GM18858 (cell line): Measurements from ENCODE around the gene MS4A10.

ENCODE experiments used
- ATAC-seq: cut with Tn5 transposase; IDR thresholded peaks from one replicate; pipeline ENCODE4 v1.9.1; 2021; ENCODE audit not compliant: unreplicated experiment

MS4A10 gene

DNA sequence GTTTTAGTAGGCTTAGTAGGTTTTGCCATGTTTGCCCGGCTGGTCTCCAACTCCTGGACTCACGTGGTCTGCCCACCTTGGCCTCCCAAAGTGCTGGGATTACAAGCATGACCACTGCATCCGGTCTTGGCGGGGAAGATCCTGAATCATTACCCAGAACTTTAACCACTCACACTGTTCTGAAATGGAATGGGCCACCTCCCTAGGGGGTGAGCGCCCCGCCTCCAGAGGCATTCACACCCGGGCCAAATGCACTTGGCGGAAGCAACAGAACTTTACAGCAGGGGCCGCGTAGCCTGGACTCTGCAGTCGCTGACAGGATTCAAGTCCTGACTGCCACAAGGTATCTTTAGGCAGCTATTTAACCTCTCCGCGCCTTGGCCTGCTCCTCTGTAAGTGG, 62.1 kb downstream of the MS4A10 start:
- ATAC-seq: no peak

DNA sequence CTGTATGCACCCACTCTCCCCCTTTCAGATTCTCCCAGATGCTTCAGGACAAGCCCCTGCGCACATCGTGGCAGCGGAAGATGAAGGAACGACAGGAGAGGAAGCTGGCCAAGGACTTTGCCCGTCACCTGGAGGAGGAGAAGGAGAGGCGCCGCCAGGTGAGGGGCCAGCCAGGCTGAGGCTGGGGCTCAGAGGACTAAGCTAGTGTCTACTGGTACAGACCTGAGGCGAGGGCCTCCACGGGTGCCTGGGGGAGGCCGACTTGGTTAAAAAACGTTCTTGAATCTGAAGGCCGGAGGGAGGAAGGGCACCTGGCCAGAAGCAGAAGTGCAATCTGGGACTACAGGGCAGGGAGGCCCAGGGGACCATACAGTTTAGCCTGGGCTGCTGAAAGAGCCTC, 62.8 kb downstream of the MS4A10 start:
- ATAC-seq: no peak

DNA sequence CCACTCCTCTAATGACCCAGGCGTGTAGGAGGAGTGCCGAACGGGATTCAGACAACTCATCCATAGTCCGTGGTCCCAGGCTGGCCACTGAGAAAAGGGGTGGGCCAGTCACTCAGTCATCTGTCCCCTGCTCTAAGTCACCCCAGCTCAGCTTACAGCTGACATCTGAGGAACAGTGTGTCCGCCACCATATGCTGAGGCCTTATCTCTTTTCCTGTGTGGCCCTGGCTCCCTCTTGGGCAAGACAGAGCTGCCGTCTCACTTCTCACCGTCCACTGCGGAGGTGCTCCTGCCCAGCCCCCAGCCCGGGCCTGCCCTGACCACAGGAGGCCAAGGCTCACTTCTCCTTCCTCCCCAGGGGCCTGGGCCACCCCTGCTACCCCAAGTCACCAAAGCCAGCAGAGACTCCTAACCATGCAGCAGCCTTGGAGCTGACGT, 63.6 kb downstream of the MS4A10 start:
- no peak for ATAC-seq

DNA sequence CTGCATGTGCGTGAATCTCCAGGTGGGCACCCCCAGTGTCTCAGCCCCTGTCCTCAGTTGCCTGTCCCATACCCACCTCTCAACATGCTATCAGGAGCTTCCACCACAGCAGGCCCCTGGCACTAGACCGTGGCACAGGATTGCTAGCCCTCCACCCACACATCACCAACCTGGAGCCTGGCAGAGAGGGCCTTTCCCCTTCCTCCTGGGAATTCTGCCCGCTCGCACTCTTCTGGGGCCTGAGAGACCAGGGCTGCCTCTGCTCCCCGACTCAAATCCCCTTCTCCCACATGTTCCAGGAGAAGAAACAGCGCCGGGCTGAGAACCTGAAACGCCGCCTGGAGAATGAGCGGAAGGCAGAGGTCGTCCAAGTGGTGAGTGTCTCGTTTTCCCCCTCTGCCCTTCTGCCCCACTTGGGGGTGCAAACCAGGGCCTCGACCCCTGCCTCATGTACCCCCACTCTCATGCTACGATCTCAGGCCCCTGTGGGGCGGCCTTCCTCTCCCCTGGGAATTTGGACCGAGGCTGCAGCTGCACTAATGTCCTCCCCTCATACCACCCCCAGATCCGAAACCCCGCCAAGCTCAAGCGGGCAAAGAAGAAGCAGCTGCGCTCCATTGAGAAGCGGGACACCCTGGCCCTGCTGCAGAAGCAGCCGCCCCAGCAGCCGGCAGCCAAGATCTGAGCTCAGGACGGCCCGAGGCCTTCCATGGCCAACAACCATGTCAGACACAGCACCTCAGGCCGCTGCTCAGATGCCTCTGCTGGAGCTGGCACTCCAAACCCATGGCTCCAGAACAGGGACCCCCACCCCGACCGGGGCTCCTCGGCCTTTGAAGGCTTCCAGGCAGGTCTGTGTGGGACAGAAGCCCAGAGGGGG, 64.7 kb downstream of the MS4A10 start:
- ATAC-seq: no peak
